ENCODE measurements around the gene DNAH17. TPM values are rescaled to one million over a fixed set of nuclear protein-coding genes. Genes with fewer than 3 reads are reported as not detected.

DNAH17 gene
- total RNA-seq, 2 experiments from 2014 or later: 0.26 to 0.33 TPM

GRCh38 chr17:78611607-78612006 is 34.4 kb upstream of the DNAH17 start:
- Mint-ChIP-seq H3K27ac (no peak overlapping the region), H3K9me3 (no peaks in the 10 kb centered on the region), H3K36me3 (no peaks in the 10 kb centered on the region), H3K4me3 (no peak overlapping the region), H3K27me3 (no peaks in the 10 kb centered on the region), H3K4me1 (no peaks in the 10 kb centered on the region)
- DNase-seq: no peak

GRCh38 chr17:78610951-78611511 is 33.8 kb upstream of the DNAH17 start:
- no peaks in the 10 kb centered on the region for H3K36me3 Mint-ChIP-seq
- no peaks in the 10 kb centered on the region for H3K27me3 Mint-ChIP-seq
- H3K27ac Mint-ChIP-seq: no peak overlapping the region
- no peak overlapping the region for H3K4me3 Mint-ChIP-seq
- no peak for DNase-seq
- H3K9me3 Mint-ChIP-seq: no peaks in the 10 kb centered on the region
- H3K4me1 Mint-ChIP-seq: no peaks in the 10 kb centered on the region

- DNase-seq: no peak
- no peaks in the 10 kb centered on the region for H3K27me3 Mint-ChIP-seq
- H3K9me3 Mint-ChIP-seq: no peaks in the 10 kb centered on the region
- H3K27ac Mint-ChIP-seq: no peak overlapping the region
- no peak overlapping the region for H3K4me3 Mint-ChIP-seq
- H3K36me3 Mint-ChIP-seq: no peaks in the 10 kb centered on the region
- H3K4me1 Mint-ChIP-seq: no peaks in the 10 kb centered on the region
Observed at GRCh38 chr17:78609191-78609641, 32.0 kb upstream of the DNAH17 start.

- H3K27ac Mint-ChIP-seq: no peak overlapping the region
- no peaks in the 10 kb centered on the region for H3K36me3 Mint-ChIP-seq
- H3K4me3 Mint-ChIP-seq: no peak overlapping the region
- no peaks in the 10 kb centered on the region for H3K4me1 Mint-ChIP-seq
- no peaks in the 10 kb centered on the region for H3K27me3 Mint-ChIP-seq
- no peak for DNase-seq
- no peaks in the 10 kb centered on the region for H3K9me3 Mint-ChIP-seq
Observed at GRCh38 chr17:78608804-78609186, 31.6 kb upstream of the DNAH17 start.

GRCh38 chr17:78608122-78608803 is 31.1 kb upstream of the DNAH17 start:
- Mint-ChIP-seq H3K36me3 (no peaks in the 10 kb centered on the region), H3K27me3 (no peaks in the 10 kb centered on the region), H3K27ac (no peak overlapping the region), H3K4me3 (no peak overlapping the region), H3K4me1 (no peaks in the 10 kb centered on the region), H3K9me3 (no peaks in the 10 kb centered on the region)
- no peak for DNase-seq

- Mint-ChIP-seq H3K27me3 (no peaks in the 10 kb centered on the region), H3K36me3 (no peaks in the 10 kb centered on the region), H3K4me1 (no peaks in the 10 kb centered on the region), H3K9me3 (no peaks in the 10 kb centered on the region), H3K27ac (no peak overlapping the region), H3K4me3 (no peak overlapping the region)
- no peak for DNase-seq
Observed at GRCh38 chr17:78607038-78607437, 29.8 kb upstream of the DNAH17 start.

- Mint-ChIP-seq H3K4me3 (no peak overlapping the region), H3K36me3 (no peaks in the 10 kb centered on the region), H3K27ac (no peak overlapping the region), H3K27me3 (no peaks in the 10 kb centered on the region), H3K9me3 (no peaks in the 10 kb centered on the region), H3K4me1 (no peaks in the 10 kb centered on the region)
- no peak for DNase-seq
Observed at GRCh38 chr17:78605886-78606285, 28.7 kb upstream of the DNAH17 start.

GRCh38 chr17:78605429-78605828 is 28.2 kb upstream of the DNAH17 start:
- DNase-seq: no peak
- Mint-ChIP-seq H3K27me3 (no peaks in the 10 kb centered on the region), H3K4me3 (no peak overlapping the region), H3K9me3 (no peaks in the 10 kb centered on the region), H3K27ac (no peak overlapping the region), H3K4me1 (no peaks in the 10 kb centered on the region), H3K36me3 (no peaks in the 10 kb centered on the region)

- no peak for DNase-seq
- no peaks in the 10 kb centered on the region for H3K4me1 Mint-ChIP-seq
Observed at GRCh38 chr17:78602246-78602645, 25.1 kb upstream of the DNAH17 start.

GRCh38 chr17:78601577-78602190 is 24.5 kb upstream of the DNAH17 start:
- Mint-ChIP-seq H3K4me3 (no peak overlapping the region), H3K4me1 (no peaks in the 10 kb centered on the region), H3K36me3 (no peaks in the 10 kb centered on the region), H3K27ac (no peak overlapping the region), H3K9me3 (no peaks in the 10 kb centered on the region), H3K27me3 (no peaks in the 10 kb centered on the region)
- no peak for DNase-seq

More at GRCh38 chr17:78602246-78602645, 25.1 kb upstream of the DNAH17 start:
- Mint-ChIP-seq H3K27ac (no peak overlapping the region), H3K4me3 (no peak overlapping the region), H3K36me3 (no peaks in the 10 kb centered on the region), H3K9me3 (no peaks in the 10 kb centered on the region), H3K27me3 (no peaks in the 10 kb centered on the region)

- no peak for DNase-seq
- H3K9me3 Mint-ChIP-seq: no peaks in the 10 kb centered on the region
- H3K27me3 Mint-ChIP-seq: no peaks in the 10 kb centered on the region
- no peaks in the 10 kb centered on the region for H3K36me3 Mint-ChIP-seq
- no peaks in the 10 kb centered on the region for H3K4me1 Mint-ChIP-seq
- no peak overlapping the region for H3K4me3 Mint-ChIP-seq
- no peak overlapping the region for H3K27ac Mint-ChIP-seq
Observed at GRCh38 chr17:78600181-78600721, 23.1 kb upstream of the DNAH17 start.

- Mint-ChIP-seq H3K4me1 (no peaks in the 10 kb centered on the region), H3K9me3 (no peaks in the 10 kb centered on the region), H3K4me3 (no peak overlapping the region), H3K27me3 (peaks cover 4% of the 10 kb centered on the region), H3K27ac (no peak overlapping the region), H3K36me3 (no peaks in the 10 kb centered on the region)
- DNase-seq: no peak
Observed at GRCh38 chr17:78599419-78599818, 22.2 kb upstream of the DNAH17 start.

GRCh38 chr17:78598013-78598471 is 20.8 kb upstream of the DNAH17 start:
- H3K9me3 Mint-ChIP-seq: no peaks in the 10 kb centered on the region
- H3K36me3 Mint-ChIP-seq: no peaks in the 10 kb centered on the region
- DNase-seq: no peak
- no peaks in the 10 kb centered on the region for H3K4me1 Mint-ChIP-seq
- H3K27ac Mint-ChIP-seq: no peak overlapping the region
- peaks cover 4% of the 10 kb centered on the region for H3K27me3 Mint-ChIP-seq
- no peak overlapping the region for H3K4me3 Mint-ChIP-seq

- no peak for DNase-seq
- H3K36me3 Mint-ChIP-seq: no peaks in the 10 kb centered on the region
- peaks cover 4% of the 10 kb centered on the region for H3K4me1 Mint-ChIP-seq
- peaks cover 6% of the 10 kb centered on the region for H3K27me3 Mint-ChIP-seq
- no peaks in the 10 kb centered on the region for H3K9me3 Mint-ChIP-seq
- H3K4me3 Mint-ChIP-seq: no peak overlapping the region
- H3K27ac Mint-ChIP-seq: no peak overlapping the region
Observed at GRCh38 chr17:78596871-78597764, 19.9 kb upstream of the DNAH17 start.
